Spleen (tissue), 11 donors: ENCODE measurements around the gene CCNQ. TPM values are rescaled to one million over a fixed set of nuclear protein-coding genes. Genes with fewer than 3 reads are reported as not detected.
"Not testable (repeated sequence)": the region's sequence is repeated elsewhere in the genome, so short reads cannot be mapped to it uniquely, and the experiment has no call there.

Experiments used
- DNase-seq: peaks from one replicate; pipeline ENCODE4 v3.0.0-alpha.2; 2020
- H3K27ac ChIP-seq, 8 donors: fragments of 200-600 bp; sonication (generic) in 7 of 8; 1 replicate in 4 of 8; 2 replicates in 4 of 8; pipeline versions ENCODE4 v1.5.0 to v1.8.0; 2016 to 2021; ENCODE audit warnings: inconsistent platforms in 4 of 8, mild to moderate bottlenecking in 4 of 8, moderate library complexity in 1 of 8
- H3K27me3 ChIP-seq, 7 donors: fragments of 200-600 bp; sonication (generic) in 6 of 7; replicated peaks in 1 of 7; 1 replicate in 4 of 7; 2 replicates in 3 of 7; pipeline versions ENCODE4 v1.5.0 to v1.8.0; 2016 to 2021; ENCODE audit warnings: inconsistent platforms in 3 of 7, mild to moderate bottlenecking in 1 of 7
- H3K36me3 ChIP-seq, 6 donors: fragments of 200-600 bp; sonication (generic) in 5 of 6; 1 replicate in 4 of 6; 2 replicates in 2 of 6; pipeline versions ENCODE4 v1.5.0 to v1.8.0; 2016 to 2021; ENCODE audit warnings: inconsistent platforms in 2 of 6
- H3K4me1 ChIP-seq, 6 donors: fragments of 200-600 bp; sonication (generic) in 5 of 6; 1 replicate in 3 of 6; 2 replicates in 3 of 6; pipeline versions ENCODE4 v1.5.0 to v1.8.0; 2016 to 2021; ENCODE audit warnings: inconsistent platforms in 3 of 6
- H3K4me3 ChIP-seq, 8 donors: fragments of 200-600 bp; sonication (generic) in 7 of 8; 1 replicate in 4 of 8; 2 replicates in 4 of 8; pipeline versions ENCODE4 v1.5.0 to v1.8.0; 2016 to 2021; ENCODE audit warnings: inconsistent platforms in 4 of 8, mild to moderate bottlenecking in 4 of 8, moderate library complexity in 2 of 8
- H3K9me3 ChIP-seq, 8 donors: fragments of 200-600 bp; sonication (generic) in 7 of 8; 1 replicate in 4 of 8; 2 replicates in 4 of 8; pipeline versions ENCODE4 v1.5.0 to v1.8.0; 2016 to 2021; ENCODE audit warnings: inconsistent platforms in 4 of 8
- POLR2A ChIP-seq, 3 donors: fragments of 450-650 bp; IDR thresholded peaks; one replicate each; pipeline ENCODE4 v1.5.1; 2017; ENCODE audit warnings: antibody characterized with exemption in 3 of 3, mild to moderate bottlenecking in 1 of 3
- POLR2AphosphoS5 ChIP-seq, 3 donors: sonication (generic); formaldehyde crosslinking; IDR thresholded peaks; one replicate each; pipeline ENCODE4 v1.5.1; 2017; ENCODE audit warnings: antibody characterized with exemption in 3 of 3
- WGBS, 5 donors: extraction: QIAGEN DNeasy Blood & Tissue Kit in 3 of 5; methylation state at CpG; one replicate each; pipeline versions ENCODE4 v1.1.5 to v1.1.7; 2013 to 2018; 5-methylcytosine and 5-hydroxymethylcytosine counted together
- intact Hi-C: fragments of 100-400 bp; cut with DNase I; formaldehyde crosslinking; loops from one replicate; pipeline ENCODE4 v1.15.0; 2023; ENCODE audit warnings: low total_unique reads
- polyA plus RNA-seq, 3 donors: library from polyadenylated mRNA; stranded (reverse); fragments of 200-250 nt; gene quantifications; one replicate each; pipeline ENCODE4 v1.2.1, GENCODE V29; 2013
- total RNA-seq, 7 donors: library from RNA; depleted of rRNA in 3 of 7; stranded (reverse); fragments of >200 nt in 3 of 7; fragmentation: NEBNext Ultra II Directional in 4 of 7; extraction: Animal tissue kit (Norgen Biotek cat#: 25700) in 4 of 7; gene quantifications; one replicate each; pipeline versions ENCODE4 v1.1.0 to v1.2.1, GENCODE V29; 2016 to 2021
- TF ChIP-seq, protein P1 (sequence below), 11 experiments: fragments of 200-600 bp in 7 of 11; fragments of 450-650 bp in 4 of 11; sonication (generic) in 4 of 11; IDR thresholded peaks in 8 of 11; conservative IDR thresholded peaks in 3 of 11; 1 replicate in 7 of 11; 2 replicates in 4 of 11; pipeline versions ENCODE4 v1.4.0 to v1.8.0; 2016 to 2021; ENCODE audit warnings: antibody characterized with exemption in 11 of 11, inconsistent platforms in 4 of 11, mild to moderate bottlenecking in 1 of 11
- donor health status: healthy with polysubstance abuse.
- donor health status: DM: no; HTN: no; CAD: no; lungs with moderate emphysema.
- donor health status: DM: no; HTN: no; CAD: no.
- donor health status: Bipolar disorder and iron deficiency.
- donor health status: healthy.
- donor health status: DM: no; HTN: no; CAD: no.
- donor health status: DM: yes; HTN: yes; CAD: no.

CCNQ gene
- total and polyA plus RNA-seq, 10 donors: 17.5 to 67.3 (median 26.5) TPM

DNA sequence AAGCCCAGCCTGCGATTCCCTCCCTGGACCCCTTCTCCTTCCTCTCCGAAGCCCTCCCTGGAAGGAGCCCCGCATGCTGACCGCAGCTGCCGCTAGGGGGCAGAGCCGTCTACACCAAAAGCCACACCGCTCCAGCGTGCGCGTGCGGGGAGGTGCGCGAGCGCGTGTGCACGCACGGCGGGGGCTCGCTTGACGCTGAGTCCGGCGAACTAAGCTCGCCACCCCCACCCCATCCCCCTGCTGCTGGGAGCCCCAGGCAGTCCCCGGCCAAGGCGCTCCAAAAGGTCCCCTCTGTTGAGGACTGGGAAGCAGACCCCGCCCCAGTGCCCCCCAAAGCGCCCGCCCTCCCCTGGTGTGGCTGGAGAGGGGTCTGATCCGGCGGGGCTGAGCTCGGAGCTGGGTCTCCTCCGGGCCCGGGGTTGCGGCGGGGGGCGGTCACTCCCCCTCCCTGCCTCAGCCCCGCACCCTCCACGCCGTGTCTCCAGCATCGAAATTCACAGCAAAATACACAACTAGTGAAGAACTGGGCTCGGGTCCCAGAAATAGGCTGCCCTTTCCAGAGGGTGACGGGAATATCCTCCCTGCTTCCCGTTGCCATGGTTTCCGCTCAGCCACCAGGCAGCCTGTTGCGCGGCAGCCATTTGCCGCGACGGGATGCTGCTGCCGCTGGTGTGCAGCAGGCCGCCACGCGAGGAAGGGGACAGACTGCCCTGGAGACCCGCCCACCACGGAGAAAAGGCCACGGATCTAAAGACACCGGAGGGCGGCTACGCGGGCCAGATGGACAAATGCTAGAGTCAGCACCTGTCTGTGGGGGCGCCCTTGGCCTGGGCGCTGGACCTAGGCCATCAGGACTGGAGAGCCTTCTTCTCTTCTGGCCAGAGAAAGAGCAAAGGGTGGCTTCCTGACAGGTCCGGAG, 11.2 kb upstream of the CCNQ start:
- H3K4me1 ChIP-seq: peaks cover 0 to 15% (median 12%) of the 10 kb centered on the region in 6 donors
- peak; percentile 93 for DNase-seq
- peak overlapping the region in 4 of 8 donors; percentile 37 to 65 (median 44) for H3K27ac ChIP-seq
- TF ChIP-seq POLR2AphosphoS5 (IDR thresholded peaks at IDR 0.05) (peak in 2 of 3 donors; percentile 50 to 64), POLR2A (IDR thresholded peaks at IDR 0.05) (no peak)
- TF ChIP-seq, protein P1, sequence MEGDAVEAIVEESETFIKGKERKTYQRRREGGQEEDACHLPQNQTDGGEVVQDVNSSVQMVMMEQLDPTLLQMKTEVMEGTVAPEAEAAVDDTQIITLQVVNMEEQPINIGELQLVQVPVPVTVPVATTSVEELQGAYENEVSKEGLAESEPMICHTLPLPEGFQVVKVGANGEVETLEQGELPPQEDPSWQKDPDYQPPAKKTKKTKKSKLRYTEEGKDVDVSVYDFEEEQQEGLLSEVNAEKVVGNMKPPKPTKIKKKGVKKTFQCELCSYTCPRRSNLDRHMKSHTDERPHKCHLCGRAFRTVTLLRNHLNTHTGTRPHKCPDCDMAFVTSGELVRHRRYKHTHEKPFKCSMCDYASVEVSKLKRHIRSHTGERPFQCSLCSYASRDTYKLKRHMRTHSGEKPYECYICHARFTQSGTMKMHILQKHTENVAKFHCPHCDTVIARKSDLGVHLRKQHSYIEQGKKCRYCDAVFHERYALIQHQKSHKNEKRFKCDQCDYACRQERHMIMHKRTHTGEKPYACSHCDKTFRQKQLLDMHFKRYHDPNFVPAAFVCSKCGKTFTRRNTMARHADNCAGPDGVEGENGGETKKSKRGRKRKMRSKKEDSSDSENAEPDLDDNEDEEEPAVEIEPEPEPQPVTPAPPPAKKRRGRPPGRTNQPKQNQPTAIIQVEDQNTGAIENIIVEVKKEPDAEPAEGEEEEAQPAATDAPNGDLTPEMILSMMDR (IDR thresholded peaks at IDR 0.05 in 8 of 11, conservative IDR thresholded peaks at IDR 0.05 in 3 of 11): peak; percentile 48 to 86 (median 79)
- H3K4me3 ChIP-seq: peak overlapping the region; percentile 25 to 70 (median 36)
- intact Hi-C loops: loop anchor here (10.0 kb wide), 1 partner anchor 55 kb away; no protein-coding TSS in a partner anchor
- H3K27me3 ChIP-seq: peaks cover 0 to 46% (median 4%) of the 10 kb centered on the region in 7 donors
- WGBS, 5 donors: 0 to 68% (median 5%) methylated on average over 8 to 63 of the region's 63 CpGs
- H3K9me3 ChIP-seq: peaks cover 0 to 8% (median 0%) of the 10 kb centered on the region in 8 donors
- no peaks in the 10 kb centered on the region for H3K36me3 ChIP-seq

DNA sequence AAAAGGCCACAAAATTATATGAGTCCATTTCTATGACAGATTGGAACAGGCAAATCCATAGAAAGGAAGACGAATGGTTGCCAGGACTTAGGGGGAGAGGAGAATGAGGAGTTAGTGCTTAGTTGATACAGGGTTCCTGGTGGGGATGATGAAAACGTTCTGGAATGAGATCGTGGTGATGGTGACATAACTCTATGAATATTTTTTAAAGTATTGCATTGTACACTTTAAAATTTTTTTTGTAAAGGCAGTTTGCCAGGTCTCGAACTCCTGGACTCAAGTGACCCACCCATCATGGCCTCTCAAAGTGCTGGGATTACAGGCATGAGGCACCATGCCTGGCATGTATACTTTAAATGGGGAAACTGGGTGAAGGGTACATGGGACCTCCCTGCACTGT, 9.9 kb upstream of the CCNQ start:
- 59 to 85% (median 72%) methylated on average over 4 of the region's 4 CpGs for WGBS, 5 donors
- intact Hi-C loops: no loop called here
- Histone ChIP-seq H3K27me3 (peaks cover 0 to 40% (median 4%) of the 10 kb centered on the region in 7 donors), H3K4me1 (peaks cover 0 to 15% (median 12%) of the 10 kb centered on the region in 6 donors), H3K36me3 (no peaks in the 10 kb centered on the region), H3K9me3 (peaks cover 0 to 3% (median 0%) of the 10 kb centered on the region in 8 donors), H3K27ac (no peak overlapping the region), H3K4me3 (no peak overlapping the region)
- TF ChIP-seq, protein P1 (IDR thresholded peaks at IDR 0.05 in 8 of 11, conservative IDR thresholded peaks at IDR 0.05 in 3 of 11): no peak
- TF ChIP-seq POLR2A (IDR thresholded peaks at IDR 0.05) (no peak), POLR2AphosphoS5 (IDR thresholded peaks at IDR 0.05) (no peak)
- no peak for DNase-seq

DNA sequence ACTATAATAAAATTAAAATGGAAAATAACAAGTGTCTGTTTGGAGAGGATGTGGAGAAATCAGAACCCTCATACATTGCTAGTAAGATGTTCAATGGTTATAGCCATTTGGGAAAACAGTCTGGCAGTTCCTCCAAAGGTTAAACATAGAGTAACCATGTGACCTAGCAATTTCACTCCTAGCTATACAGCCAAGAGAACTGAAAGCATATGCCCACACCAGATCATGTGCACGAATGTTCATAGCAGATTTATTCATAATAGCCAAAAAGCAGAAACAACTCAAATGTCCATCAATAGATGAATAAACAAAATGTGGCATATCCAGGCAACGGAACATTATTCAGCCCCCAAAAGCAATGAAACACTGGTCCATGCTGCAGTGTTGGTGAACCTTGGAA, 9.4 kb upstream of the CCNQ start:
- Histone ChIP-seq H3K4me1 (peaks cover 0 to 15% (median 12%) of the 10 kb centered on the region in 6 donors), H3K27ac (no peak overlapping the region), H3K36me3 (no peaks in the 10 kb centered on the region), H3K4me3 (no peak overlapping the region), H3K9me3 (no peaks in the 10 kb centered on the region), H3K27me3 (peaks cover 0 to 35% (median 4%) of the 10 kb centered on the region in 7 donors)
- DNase-seq: no peak
- intact Hi-C loops: no loop called here
- WGBS, 5 donors: 60 to 83% (median 67%) methylated on average over 2 of the region's 2 CpGs
- TF ChIP-seq POLR2AphosphoS5 (IDR thresholded peaks at IDR 0.05): no peak
- TF ChIP-seq POLR2A (IDR thresholded peaks at IDR 0.05): no peak
- TF ChIP-seq, protein P1 (IDR thresholded peaks at IDR 0.05 in 8 of 11, conservative IDR thresholded peaks at IDR 0.05 in 3 of 11): no peak

DNA sequence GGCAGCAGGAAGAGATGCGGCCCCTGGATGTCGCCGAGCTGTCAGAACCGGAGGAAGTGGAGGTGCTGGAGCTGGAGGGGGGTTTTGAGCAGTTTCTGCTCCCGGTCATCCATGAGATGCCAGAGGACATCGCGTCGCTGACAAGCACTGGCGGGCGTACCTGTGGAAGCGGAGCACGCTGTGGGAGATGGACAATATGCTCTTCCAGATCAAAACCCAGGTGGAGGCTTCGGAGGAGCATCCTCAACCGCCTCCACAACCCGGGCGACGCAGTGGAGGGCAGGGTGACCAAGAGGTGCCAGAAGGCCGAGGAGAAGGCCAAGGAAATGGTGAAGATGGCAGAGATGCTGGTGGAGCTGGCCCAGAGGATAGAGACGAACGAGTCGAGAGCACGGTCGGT, 7.6 kb upstream of the CCNQ start:
- Histone ChIP-seq H3K4me3 (no peak overlapping the region), H3K27ac (no peak overlapping the region), H3K27me3 (peaks cover 0 to 22% (median 4%) of the 10 kb centered on the region in 7 donors), H3K36me3 (no peaks in the 10 kb centered on the region), H3K9me3 (no peaks in the 10 kb centered on the region), H3K4me1 (peaks cover 0 to 15% (median 12%) of the 10 kb centered on the region in 6 donors)
- intact Hi-C loops: no loop called here
- DNase-seq: peak; percentile 66
- 81 to 92% (median 89%) methylated on average over 21 to 23 of the region's 23 CpGs for WGBS, 5 donors
- TF ChIP-seq POLR2A (IDR thresholded peaks at IDR 0.05) (no peak), POLR2AphosphoS5 (IDR thresholded peaks at IDR 0.05) (no peak)
- TF ChIP-seq, protein P1 (IDR thresholded peaks at IDR 0.05 in 8 of 11, conservative IDR thresholded peaks at IDR 0.05 in 3 of 11): no peak

DNA sequence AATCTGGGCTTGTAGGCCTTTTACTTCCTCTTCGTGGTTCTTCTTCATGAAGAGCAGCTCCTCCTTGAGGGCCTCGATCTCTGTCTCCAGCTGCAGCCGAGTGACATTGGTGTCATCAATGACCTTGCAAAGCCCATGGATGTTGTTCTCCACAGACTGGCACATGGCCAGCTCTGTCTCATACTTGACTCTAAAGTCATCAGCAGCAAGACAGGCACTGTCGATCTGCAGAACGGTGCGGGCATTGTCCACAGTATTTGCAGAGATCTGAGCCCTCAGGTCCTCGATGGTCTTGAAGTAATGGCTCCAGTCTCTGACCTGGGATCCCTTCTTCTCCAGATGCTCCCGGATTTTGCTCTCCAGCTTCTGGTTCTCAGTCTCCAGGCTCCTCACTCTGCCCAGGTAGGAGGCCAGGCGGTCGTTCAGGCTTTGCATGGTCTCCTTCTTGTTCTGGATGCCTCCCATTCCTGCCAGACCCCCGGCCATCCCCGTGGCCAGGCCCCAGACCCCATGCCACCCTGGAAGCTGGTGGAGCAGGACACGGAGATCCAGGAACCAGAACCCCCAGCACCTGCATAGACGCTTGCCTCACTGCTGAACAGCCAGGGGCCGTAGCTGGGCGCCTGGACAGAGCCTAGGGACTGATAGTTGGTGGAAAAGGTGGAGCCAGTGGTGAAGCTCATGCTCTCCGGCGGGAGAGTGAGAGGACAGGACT, 5.9 kb upstream of the CCNQ start:
- DNase-seq: peak; percentile 69
- 74 to 88% (median 80%) methylated on average over 9 to 18 of the region's 18 CpGs for WGBS, 5 donors
- peaks cover 9 to 17% (median 15%) of the 10 kb centered on the region in 6 donors for H3K4me1 ChIP-seq
- intact Hi-C loops, H3K27me3 ChIP-seq, H3K9me3 ChIP-seq, H3K36me3 ChIP-seq, H3K27ac ChIP-seq, H3K4me3 ChIP-seq: not testable (repeated sequence)
